Epithelial cell of esophagus (primary cell): Measurements from ENCODE around the gene PIP5KL1.
A peak's percentile ranks its signal among the peaks of the same experiment; 100 is the strongest.

Source experiments
- DNase-seq: peaks from one replicate; pipeline ENCODE4 v3.0.0; 2010; ENCODE audit warnings: low read depth
- H3K4me3 ChIP-seq: 2 replicates; pipeline ENCODE4 v1.5.1; 2011; ENCODE audit warnings: mild to moderate bottlenecking, low read length, control low read depth
- TF ChIP-seq, protein P1 (sequence below): IDR thresholded peaks from 2 replicates; pipeline ENCODE4 v1.5.1; 2011; ENCODE audit warnings: low read depth, mild to moderate bottlenecking, low read length, control low read depth, inconsistent platforms; ENCODE audit not compliant: insufficient read depth; ENCODE audit errors: missing control alignments

The PIP5KL1 gene

GRCh38 chr9:127931092-127931881 lies 710 bp upstream of the PIP5KL1 start:
- TF ChIP-seq, protein P1, sequence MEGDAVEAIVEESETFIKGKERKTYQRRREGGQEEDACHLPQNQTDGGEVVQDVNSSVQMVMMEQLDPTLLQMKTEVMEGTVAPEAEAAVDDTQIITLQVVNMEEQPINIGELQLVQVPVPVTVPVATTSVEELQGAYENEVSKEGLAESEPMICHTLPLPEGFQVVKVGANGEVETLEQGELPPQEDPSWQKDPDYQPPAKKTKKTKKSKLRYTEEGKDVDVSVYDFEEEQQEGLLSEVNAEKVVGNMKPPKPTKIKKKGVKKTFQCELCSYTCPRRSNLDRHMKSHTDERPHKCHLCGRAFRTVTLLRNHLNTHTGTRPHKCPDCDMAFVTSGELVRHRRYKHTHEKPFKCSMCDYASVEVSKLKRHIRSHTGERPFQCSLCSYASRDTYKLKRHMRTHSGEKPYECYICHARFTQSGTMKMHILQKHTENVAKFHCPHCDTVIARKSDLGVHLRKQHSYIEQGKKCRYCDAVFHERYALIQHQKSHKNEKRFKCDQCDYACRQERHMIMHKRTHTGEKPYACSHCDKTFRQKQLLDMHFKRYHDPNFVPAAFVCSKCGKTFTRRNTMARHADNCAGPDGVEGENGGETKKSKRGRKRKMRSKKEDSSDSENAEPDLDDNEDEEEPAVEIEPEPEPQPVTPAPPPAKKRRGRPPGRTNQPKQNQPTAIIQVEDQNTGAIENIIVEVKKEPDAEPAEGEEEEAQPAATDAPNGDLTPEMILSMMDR = no peak
- DNase-seq = peak; percentile 54
- peak overlapping the region; percentile 35 for H3K4me3 ChIP-seq

DNA sequence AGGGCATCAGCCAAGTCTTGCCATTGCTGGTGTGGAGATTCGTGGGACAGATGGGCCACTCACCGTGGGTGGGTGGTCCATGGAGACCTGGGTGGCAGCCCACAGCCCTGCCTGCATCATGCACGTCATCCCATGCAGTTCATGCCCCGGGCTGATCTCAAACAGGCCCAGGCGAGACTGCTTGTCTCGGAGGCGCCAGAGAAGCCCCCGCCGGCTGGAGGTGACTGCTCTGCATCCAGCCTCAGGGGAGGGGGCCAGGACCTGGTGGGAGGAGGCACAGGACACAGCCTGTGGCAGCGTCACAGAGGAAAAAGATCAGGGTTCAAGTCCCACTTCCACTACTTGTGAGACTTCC lies 975 bp downstream of the PIP5KL1 start:
- H3K4me3 ChIP-seq = no peak overlapping the region
- TF ChIP-seq, protein P1 = no peak
- DNase-seq = no peak

DNA sequence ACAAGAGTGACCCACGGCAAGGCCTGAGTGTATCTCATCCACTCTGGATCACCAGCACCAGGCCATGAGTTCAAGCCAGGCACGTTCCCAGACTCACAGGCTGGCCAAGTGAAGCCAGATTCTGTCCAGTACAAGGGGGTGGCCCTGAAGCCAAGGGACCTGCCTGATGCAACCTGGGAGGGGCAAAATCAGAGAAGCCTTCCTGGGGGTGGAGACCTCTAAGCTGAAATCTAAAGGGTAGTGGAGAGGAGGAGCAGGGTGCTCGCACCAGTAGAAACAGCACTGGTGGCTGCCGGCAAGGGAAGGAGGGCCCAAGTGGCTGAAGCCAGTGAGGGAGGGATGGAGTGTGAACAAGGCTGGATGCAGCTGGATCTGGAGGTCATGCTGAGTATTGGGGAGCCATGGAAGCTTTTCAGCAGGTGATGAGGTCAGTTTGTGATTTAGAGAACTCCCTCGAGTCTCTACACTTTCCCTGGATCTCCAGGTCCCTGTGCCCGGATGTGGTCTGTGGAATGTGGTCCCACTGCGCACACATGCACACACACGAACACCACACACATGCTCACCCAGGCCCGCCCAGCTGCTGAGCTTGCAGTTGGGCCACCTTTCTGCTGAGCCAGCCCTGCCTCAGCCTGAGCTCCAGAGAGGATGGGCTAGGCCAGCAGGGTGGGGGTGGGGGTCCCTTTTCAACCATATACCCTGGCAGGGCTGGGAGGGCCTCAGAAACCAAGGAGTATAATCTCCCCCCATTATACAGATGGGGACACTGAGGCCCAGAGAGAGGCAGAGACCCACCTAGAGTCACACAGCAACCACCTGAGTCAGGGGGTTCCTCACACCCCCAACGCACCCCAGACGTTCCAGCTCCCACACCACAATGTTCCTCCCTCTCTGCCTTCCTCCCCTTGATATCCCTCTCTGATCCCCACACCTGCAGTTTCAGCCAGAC lies 1.6 kb downstream of the PIP5KL1 start:
- H3K4me3 ChIP-seq = no peak overlapping the region
- TF ChIP-seq, protein P1 = no peak
- no peak for DNase-seq

GRCh38 chr9:127927988-127928675 lies 2.4 kb downstream of the PIP5KL1 start:
- H3K4me3 ChIP-seq = peak overlapping the region; percentile 29
- TF ChIP-seq, protein P1 = no peak
- DNase-seq = no peak

DNA sequence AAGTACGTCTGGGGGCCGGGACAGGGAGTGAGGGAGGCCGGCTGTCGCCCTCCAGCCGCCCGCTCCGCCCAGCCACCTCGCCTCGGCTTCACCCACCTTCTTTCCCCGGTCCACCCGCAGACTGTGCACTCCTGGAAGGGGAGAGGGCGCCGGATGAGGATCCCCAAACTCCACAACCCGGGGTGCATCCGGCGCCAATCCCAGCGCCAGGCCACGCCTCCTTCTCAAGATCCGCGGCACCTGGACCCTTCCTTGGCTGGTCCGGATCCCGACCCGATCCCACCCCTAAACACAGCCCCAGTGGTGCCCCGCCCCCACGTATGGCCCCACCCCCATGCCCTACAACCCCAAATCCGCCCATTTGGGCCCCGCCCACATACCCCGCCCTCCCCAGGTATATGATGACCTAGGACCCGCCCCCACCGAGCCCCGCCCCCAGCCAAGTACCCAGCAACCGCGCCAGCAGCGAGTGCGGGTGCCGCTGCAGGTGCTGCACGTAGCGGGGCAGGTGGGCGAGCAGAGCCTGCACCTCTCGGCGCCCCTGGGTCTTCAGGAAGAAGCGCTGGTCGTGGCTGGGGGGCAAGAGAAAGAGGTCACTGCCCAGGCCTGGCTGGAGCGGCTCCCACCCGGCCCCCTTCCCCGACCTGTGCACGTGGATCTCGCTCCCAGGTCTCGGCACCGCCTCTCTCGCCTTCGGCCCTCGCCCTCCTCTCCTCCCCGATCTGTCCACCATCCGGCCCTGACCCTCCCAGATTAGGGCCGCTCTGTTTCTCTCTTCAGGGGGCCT lies 3.2 kb downstream of the PIP5KL1 start:
- H3K4me3 ChIP-seq = peak overlapping the region; percentile 61
- peak; percentile 86 for DNase-seq
- TF ChIP-seq, protein P1 = no peak

- TF ChIP-seq, protein P1 = no peak
- H3K4me3 ChIP-seq = peak overlapping the region; percentile 61
- DNase-seq = peak; percentile 48
Measured at GRCh38 chr9:127926906-127927200, 3.7 kb downstream of the PIP5KL1 start.
